ENCODE results near the gene MOK.
A peak's percentile ranks its signal among the peaks of the same experiment; 100 is the strongest.
"Not testable (repeated sequence)": the region's sequence is repeated elsewhere in the genome, so short reads cannot be mapped to it uniquely, and the experiment has no call there.

Gene MOK

GRCh38 chr14:102240481-102240880 is 64.5 kb downstream of the MOK start:
- not testable (repeated sequence) for DNase-seq

DNA sequence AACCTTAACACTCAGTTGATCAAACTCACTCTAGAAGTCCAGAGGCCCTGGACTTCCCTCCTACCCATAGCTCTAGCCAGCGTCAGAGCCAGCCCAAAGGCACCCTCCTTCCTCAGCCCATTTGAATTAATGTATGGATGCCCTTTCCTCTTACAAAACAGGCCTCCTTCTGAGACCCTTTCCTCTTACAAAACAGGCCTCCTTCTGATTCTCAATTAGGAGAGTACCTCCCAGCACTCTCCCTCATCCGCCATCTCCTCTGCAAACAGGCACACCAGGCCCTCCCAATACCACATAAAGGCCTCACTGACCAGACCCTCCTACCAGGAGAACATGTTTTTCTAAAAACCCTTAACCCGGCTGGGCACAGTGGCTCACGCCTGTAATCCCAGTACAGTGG is 65.7 kb downstream of the MOK start:
- no peak for DNase-seq

GRCh38 chr14:102238766-102239165 is 66.2 kb downstream of the MOK start:
- DNase-seq = no peak

DNA sequence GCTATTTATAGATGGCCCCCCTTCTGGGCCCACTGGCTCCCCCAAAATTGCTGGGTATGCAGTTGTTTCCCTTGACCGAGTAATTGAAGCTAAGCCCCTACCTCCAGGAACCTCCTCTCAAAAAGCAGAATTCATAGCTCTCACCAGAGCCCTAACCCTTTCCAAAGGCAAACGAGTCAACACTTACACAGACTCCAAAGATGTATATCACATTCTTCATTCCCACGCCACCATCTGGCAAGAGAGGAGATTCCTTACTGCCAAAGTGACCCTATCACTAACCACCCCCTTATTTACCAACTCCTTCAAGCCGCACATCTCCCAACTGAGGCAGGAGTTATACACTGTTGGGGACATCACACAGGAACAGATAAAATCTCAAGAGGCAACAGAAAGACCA is 66.8 kb downstream of the MOK start:
- DNase-seq = no peak

- DNase-seq = no peak
These were observed 68.9 kb downstream of the MOK start for GRCh38 chr14:102236026-102236425.

- DNase-seq = peak; percentile 72
These were observed 69.6 kb downstream of the MOK start for GRCh38 chr14:102235275-102235897.

DNA sequence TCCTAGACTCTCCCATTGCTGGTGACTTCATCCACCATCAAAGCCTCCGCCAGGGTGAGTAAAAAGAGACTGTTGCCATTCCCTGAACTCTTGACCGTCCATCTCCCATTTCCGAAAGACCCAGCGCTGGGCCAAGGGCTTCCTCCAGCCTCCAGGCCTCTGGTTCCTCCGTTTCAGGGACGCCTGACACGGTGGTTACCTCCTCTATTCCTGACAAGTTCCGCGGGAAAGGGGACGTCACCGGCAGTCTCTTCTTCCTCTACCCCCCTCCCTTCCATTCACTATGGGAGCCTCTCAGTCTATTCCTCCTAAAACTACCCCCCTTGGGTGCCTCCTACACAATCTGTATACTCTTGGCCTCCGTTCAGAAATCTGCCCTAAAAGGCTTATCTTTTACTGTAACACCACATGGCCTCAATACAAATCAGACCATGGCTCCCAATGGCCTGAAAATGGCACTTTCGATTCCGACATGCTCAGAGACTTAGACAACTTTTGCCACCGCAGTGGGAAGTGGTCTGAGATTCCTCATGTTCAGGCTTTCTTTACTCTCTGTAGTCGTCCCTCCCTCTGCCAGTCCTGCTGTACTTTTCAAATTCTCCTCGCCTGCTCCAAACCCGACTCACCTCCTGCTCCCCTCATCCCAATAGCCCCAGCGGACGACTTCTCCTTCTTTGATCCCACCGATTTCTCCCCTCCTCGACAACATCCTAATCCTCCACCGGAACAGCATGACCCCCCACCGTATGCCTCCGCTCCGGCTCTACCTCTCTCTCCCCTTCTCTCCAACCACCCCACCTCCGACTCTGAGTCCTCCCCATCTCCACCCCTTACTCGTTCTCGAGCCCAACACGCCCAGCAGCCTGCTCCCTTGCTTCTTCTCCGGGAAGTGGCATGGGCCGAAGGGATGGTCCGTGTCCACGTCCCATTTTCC is 70.4 kb downstream of the MOK start:
- no peak for DNase-seq

DNA sequence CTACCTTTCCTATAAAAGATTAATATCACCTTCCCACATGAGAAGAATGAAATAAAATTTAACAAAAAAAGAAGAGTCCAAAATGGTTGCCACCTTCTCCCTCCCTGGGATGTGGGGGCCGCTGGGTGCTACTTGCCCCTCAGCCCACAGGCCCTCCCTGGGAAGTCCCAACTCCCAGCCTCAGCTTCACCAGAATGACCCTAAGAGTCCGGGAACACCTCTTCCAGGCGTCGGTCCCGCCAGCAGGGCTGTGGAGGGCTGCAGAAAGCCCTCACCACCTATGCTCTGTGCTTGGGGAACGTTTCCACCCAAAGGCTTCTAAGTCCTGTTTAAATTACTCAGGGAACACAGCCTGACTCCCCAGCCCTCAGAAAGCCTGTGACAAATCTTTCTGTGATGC is 71.9 kb downstream of the MOK start:
- DNase-seq = no peak

DNA sequence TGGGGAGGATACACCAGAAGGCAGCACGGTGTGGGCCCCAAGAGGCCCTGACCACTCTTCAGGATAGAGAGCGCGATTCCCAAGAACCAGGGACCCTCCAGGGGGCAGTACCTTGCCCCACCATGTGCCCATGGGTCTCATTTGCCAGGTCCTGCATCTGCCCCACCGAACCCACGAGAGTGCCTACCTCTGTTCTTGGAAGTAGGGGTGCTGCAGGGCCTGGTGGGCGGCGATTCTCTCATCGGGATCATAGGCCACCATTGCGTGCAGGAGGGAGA is 72.7 kb downstream of the MOK start:
- DNase-seq = no peak

DNA sequence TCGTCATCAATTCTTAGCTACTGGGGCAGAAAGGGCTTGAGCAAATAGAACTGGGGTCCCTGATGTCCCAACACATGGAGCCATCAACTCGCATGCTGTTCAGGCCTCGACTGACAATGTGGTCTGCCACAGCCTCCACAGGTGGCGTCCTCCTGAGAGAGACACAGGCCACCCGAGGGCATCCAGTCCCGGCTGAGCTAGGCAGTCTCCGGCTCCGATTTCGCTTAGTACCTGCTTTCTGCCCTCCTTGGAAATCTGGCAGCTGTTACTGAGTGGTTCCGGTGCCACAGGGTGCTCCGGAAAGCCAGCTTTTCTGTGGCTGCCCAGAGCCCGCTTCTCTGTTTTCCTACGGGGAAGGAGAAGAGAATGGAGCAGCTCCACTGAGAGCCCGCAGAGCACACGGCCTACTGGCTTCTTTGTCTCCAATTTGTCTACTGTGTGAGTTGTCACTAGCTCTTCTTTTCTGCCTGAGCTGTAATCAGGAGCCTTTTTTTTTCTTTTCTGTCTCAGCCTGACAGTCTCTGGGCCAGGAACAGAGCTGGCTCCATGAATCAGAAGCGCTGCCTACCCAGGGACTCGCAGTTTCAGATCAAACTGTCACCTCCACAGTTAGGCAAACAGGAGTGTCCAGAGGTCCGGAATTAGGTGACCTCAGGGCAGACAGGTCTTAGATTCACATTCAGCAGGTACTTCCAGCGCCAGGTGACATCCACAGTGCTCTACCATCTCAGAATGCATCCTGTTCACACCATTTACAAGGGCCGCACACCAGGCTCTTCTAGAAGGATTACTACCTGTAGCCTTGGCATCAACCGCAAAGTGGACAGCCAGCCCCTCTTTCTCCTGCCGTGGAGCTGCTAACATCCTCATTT is 73.3 kb downstream of the MOK start:
- DNase-seq = no peak

DNA sequence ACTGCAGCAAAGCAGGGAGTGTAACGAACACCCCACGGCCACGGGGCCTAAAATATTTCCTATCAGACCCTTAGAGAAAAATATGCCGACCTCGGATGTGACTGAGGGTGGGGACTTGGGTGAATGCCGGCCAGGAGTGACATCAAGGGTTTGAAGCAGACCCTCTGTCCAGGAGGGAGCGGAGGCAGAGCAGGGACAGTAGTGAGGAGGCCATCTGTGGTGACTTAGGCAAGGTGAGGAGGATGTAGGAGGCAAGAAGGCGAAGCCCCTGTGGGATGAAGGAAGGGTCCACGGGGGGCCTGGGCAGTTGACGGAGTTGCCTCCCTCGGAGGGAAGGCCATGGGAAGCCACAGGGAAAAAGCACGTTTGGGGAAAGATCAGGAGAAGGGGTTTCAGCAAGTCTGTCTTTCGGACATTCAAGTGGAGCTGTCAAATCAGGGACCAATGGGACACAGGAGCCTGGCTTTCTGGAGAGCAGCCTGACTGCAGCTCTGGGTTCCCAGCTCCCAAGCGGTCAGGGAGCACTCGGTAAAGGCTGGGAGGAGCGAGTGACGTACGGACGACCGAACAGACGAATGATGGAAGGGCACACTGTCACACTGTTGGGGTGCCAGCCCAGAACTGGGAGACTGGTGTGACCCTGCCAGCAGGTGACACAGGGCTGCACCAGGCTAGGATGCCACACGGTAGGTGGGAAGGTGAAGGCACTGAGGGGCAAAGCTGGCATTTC is 74.3 kb downstream of the MOK start:
- no peak for DNase-seq

DNA sequence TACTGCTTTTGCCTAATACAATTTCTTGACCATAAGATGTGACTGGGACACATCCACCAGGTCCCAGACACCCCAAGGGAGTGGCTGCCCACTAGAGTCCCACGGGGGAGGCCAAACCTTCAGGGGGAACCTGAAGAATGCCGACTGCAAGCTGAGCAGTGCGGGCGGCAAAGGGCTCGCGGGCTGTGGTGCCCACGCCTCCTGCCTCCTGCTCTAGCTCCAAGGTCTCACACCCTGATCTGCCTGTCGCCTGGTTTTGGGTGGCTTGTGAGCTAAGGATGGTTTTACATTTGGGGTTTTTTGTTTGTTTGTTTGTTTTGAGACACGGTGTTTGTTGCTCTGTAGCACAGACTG is 75.2 kb downstream of the MOK start:
- no peak for DNase-seq

DNA sequence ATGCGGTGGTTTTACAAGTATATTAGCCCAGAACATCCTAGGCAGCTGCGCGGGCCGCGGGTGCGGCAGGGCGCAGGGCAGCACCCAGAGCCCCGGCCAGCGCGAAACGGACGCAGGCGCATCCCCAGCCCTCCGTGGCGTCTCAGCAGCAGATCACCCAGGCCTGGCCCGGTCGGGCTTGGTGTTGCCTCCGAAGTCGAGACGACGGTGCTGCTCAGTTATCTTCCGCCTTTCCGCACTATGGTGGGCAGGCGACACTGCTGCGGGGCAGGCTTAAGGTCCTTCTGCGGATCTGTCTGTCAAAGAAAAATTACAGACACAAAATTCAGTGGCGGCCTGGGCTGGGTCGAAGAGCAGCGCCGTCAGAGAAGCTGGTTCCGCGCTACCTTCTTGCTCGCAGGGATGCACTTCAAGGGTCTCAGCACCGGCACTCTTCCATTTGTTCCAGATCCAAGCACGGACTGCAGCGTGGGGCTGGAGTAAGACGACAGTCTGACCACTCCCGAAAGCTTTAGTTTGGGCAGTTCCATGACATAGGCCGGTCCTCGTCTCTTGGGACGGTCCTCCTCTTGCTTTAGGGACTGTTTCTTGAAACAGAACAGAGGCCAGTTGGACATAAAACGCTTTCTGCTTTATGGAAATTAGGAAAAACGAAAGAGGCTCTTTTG is 75.8 kb downstream of the MOK start:
- no peak for DNase-seq

DNA sequence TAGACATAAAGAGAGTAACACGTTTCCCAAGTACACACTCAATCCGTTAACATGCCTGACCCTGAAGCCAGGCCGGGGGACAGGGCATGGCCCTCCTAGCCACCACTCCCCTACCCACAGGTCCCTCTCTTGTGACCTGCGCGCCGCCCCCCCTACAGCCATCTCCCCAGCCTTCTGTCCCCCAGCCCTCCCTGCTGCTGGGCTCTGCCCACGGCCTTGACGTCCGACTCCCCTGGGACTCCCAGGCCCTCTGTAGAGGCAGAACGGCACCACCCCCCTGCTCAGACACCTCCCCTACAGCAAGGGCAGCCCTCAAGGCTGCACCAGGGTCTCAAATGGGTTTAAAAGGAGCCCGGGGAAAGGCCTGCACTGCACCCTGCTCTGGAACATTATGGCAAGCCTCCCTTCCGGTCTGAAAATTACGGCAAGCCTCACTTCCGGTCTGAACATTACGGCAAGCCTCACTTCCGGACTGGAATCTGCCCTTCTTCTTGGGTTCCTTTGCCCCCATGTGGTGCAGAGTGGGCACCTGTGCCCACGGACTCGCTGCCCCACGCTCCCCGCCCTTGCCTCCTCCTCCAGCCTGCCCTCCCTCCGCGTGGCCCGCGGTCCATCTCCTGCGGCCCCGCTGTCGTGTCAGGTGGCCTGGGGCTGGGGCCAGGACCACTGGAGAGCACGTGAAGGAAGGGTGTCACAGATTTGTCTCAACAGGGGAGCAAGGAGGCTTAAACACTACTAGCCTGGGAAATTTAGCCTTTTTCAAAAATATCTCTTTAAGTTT is 77.6 kb downstream of the MOK start:
- no peak for DNase-seq

DNA sequence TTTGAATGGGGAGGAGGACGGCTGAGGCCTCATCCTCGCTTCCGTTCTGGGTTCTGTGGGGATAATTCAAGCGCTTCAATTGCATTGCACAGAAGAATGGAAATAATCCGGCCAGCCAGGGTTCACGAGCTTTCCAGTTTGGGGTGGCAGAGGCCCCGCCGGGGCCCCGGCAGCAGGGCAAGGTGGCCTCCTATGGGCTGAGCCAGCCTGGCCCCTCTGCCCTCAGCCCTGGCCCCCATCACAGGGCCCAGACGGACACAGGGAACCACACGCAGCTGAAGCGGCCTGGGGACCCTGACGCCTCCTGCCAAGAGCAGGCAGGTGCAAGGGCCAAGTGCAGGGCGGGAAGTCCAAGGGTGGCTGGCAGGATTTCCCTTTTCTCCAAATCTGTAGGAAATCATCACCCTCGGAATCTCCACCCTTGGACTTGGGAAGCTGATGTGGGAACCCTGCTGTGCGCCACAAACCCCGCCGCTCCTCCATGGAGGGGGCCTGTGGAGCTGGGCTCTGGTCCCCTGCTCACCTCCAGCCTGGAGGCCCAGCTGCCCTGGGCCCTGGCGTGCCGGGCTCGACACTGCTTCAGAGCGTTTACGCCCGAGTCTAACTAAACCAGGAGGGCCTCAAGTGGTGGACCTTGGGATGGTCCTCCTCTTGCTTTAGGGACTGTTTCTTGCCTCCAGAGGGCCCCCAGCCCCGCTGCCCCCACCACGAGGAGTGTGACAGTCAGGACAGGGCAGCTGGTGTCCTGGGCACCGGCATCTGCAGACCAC is 78.4 kb downstream of the MOK start:
- DNase-seq = no peak

DNA sequence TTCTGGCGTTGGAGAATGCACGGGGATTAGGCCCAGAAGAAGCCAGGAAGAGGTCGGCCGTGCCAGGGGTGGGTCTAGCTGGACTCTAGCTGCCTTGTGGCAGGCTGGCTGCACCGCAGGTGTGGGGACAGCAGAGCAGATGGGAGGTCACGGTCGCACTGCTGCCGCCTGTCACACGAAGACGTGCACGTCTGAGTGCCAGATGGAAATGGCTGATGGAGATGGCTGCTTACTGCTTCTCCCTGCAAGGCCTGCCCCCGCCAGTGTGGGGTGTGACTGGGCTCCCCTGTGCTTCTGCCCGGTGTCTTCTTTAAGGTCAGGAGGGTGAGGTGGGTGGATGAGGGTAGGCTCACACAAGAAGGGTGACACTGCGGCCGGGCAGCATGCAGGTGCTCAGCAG is 79.0 kb downstream of the MOK start:
- DNase-seq = no peak

DNA sequence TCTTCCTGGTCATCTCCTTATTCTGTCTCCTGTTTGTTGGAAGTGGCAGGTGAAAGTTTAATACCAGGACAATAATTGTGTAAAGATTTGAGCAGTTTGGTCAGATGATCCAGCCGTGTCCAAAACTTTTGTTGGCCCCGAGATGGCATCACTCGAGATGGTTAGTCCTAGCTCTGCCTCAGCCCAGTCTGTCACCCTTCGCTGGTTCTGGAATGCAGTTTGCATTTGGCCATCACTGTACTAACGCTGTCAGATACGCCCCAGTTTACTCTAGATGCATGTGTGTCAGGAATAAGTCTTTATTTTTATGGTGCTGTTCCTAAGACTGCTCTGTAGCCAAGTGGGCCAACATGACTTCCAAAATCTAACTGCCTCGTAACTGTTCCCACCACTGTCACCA is 79.6 kb downstream of the MOK start:
- DNase-seq = no peak

DNA sequence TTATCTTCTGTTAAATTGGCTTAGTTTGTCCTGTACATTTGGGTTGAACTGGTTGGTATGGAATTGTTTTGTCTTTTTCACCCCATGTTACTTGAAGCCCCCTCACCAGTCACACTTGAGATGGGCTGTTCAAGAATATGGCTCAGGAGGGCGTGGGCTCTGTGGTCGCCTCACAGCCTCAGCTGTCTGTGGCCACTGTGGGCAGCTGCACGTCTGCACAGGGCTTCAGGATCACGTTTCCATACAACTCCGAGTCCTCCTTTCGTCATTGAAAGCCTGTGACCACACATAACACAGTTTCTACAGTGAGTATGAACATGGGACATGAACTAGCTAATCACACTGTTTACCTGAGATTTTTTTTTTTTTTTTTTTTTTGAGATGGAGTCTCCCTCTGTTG is 81.3 kb downstream of the MOK start:
- DNase-seq = no peak

GRCh38 chr14:102222751-102223150 is 82.2 kb downstream of the MOK start:
- DNase-seq = no peak

DNA sequence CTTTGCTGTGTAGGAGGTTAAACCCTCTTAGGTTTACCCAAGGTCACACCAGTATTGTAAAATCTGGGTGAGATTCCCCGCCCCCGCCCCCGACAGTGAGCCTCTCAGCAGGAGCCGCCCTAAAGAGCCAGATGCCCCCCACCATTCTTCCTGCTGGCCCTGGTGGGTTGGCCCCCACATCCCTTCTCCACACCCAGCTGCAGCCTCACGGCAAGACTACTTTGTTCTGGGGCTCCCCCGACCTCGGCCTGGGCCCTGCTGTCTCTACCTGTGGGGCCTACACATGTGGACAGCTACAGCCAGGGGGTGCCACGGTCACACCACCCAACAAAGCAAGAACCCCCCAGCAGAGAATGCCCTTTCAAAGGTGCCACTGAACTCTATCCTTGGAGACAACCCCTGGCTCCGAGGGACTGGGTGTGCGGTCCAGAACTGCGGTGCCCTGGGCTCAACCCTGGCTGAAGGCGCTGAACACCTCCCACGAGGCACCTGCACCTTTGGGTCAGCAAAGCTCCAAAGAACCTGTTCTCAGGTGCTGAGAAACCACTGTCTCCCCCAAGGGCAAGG is 82.9 kb downstream of the MOK start:
- DNase-seq = no peak

DNA sequence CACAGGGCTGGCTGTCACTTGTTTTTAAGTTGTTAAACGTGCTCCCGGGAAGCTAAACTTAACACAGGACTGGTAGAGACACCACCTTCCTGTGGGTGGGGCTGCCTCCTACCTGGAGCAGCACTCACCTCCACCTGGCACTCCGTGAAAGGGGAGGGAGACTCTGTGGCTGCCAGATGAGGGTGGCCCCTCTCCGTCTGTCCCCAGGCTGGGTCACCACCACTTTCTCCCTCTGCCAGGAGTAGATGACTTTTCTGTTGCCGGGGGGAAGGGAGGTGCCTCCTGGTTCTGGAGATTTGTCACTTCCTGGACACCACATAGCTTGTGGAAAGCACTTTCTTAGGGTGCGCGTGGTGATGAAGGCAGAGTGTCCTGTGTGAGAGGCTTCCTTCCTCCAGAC is 83.9 kb downstream of the MOK start:
- no peak for DNase-seq

All from NCI-H2227 treated with DMSO at 0.1 percent for 48 hours (cell line).